Pancreas (tissue), 10 donors: ENCODE measurements around the gene XYLT2. TPM values are rescaled to one million over a fixed set of nuclear protein-coding genes. Genes with fewer than 3 reads are reported as not detected.
A peak's percentile ranks its signal among the peaks of the same experiment; 100 is the strongest.

Experiments used
- ATAC-seq, 4 donors: fragments of 200-7000 bp; cut with Tn5 transposase; one replicate each; pipeline versions ENCODE4 v1.8.0 to v1.9.1; 2020; ENCODE audit warnings: mild to moderate bottlenecking in 4 of 4, moderate library complexity in 4 of 4
- DNase-seq, 6 donors: peaks; one replicate each; pipeline ENCODE4 v3.0.0-alpha.2; 2020
- FAIRE-seq: peaks from 2 replicates; lab custom pipeline; 2012; peaks lifted over from hg19 to GRCh38; lab: Jason Lieb, UNC
- H3K27ac ChIP-seq, 4 donors: fragments of 200-600 bp; sonication (generic); 1 replicate in 3 of 4; 2 replicates in 1 of 4; pipeline versions ENCODE4 v1.5.0 to v1.8.0; 2020
- H3K27me3 ChIP-seq, 4 donors: fragments of 200-600 bp; one replicate each; pipeline ENCODE4 v1.8.0; 2021
- H3K36me3 ChIP-seq, 3 donors: fragments of 200-600 bp; sonication (generic) in 1 of 3; one replicate each; pipeline versions ENCODE4 v1.5.0 to v1.8.0; 2020 to 2021
- H3K4me1 ChIP-seq, 3 donors: fragments of 200-600 bp; one replicate each; pipeline ENCODE4 v1.8.0; 2021
- H3K4me3 ChIP-seq, 4 donors: fragments of 200-600 bp; sonication (generic) in 2 of 4; one replicate each; pipeline versions ENCODE4 v1.5.0 to v1.8.0; 2020 to 2021
- H3K9me3 ChIP-seq, 4 donors: fragments of 200-600 bp; one replicate each; pipeline ENCODE4 v1.8.0; 2021
- WGBS, 2 donors: extraction: QIAGEN DNeasy Blood & Tissue Kit; methylation state at CpG; one replicate each; pipeline ENCODE4 v1.1.7; 2013; 5-methylcytosine and 5-hydroxymethylcytosine counted together
- intact Hi-C, 3 donors: fragments of 100-400 bp; cut with DNase I; formaldehyde crosslinking; loops; one replicate each; pipeline versions ENCODE4 v1.11.1 to v1.14.2; 2022
- polyA plus RNA-seq, 2 donors: library from polyadenylated mRNA; stranded (reverse); fragments of 200-250 nt; gene quantifications; one replicate each; pipeline ENCODE4 v1.2.3, GENCODE V29; 2013
- total RNA-seq, 6 donors: library from RNA; stranded (reverse); fragmentation: NEBNext Ultra II Directional in 4 of 6; extraction: Animal tissue kit (Norgen Biotek cat#: 25700) in 4 of 6; gene quantifications; one replicate each; pipeline versions ENCODE4 v1.2.1 to v1.2.4, GENCODE V29; 2021 to 2023
- TF ChIP-seq, protein P1 (sequence below), 4 donors: fragments of 200-600 bp; sonication (generic) in 3 of 4; IDR thresholded peaks; one replicate each; pipeline versions ENCODE4 v1.5.0 to v1.8.0; 2021; ENCODE audit warnings: antibody characterized with exemption in 4 of 4
- donor health status: healthy with polysubstance abuse.
- donor health status: DM: no; HTN: no; CAD: no; lungs with moderate emphysema.
- donor health status: DM: no; HTN: no; CAD: no.
- donor health status: control.
- donor health status: control.
- donor health status: Bipolar disorder and iron deficiency.
- donor health status: DM: yes; HTN: yes; CAD: no.
- donor health status: DM: no; HTN: no; CAD: no.
- donor health status: DM: no; HTN: no; CAD: no.
- donor health status: DM: yes; HTN: yes; CAD: no.

The XYLT2 gene
- total and polyA plus RNA-seq, 8 donors: 9.8 to 15.5 (median 12.6) TPM

DNA sequence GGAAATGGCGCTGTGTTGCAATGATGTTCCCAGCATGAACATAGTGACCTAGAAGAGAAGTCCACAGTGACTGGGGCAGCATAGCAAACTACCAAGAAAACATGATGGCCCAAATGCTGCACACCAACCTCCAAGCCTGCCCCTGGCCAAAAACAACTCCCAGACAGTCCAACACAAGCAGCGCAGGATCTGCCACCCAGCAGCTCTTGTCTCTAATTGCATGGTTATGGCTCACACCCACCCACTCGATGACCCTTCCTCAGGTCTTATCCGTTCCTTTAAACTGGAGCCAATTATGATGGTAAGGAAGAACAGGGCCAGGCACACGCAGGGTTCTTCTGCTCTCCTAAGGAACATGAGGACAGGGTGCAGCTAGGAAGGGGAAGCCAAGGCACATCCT lies 24.1 kb downstream of the XYLT2 start:
- intact Hi-C loops: no loop called here
- WGBS, 2 donors: 88 to 94% methylated on average over 5 of the region's 5 CpGs
- TF ChIP-seq, protein P1, sequence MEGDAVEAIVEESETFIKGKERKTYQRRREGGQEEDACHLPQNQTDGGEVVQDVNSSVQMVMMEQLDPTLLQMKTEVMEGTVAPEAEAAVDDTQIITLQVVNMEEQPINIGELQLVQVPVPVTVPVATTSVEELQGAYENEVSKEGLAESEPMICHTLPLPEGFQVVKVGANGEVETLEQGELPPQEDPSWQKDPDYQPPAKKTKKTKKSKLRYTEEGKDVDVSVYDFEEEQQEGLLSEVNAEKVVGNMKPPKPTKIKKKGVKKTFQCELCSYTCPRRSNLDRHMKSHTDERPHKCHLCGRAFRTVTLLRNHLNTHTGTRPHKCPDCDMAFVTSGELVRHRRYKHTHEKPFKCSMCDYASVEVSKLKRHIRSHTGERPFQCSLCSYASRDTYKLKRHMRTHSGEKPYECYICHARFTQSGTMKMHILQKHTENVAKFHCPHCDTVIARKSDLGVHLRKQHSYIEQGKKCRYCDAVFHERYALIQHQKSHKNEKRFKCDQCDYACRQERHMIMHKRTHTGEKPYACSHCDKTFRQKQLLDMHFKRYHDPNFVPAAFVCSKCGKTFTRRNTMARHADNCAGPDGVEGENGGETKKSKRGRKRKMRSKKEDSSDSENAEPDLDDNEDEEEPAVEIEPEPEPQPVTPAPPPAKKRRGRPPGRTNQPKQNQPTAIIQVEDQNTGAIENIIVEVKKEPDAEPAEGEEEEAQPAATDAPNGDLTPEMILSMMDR (IDR thresholded peaks at IDR 0.05): no peak
- no peak for FAIRE-seq
- no peak for DNase-seq
- no peak for ATAC-seq
- H3K36me3 ChIP-seq: peaks cover 6 to 37% (median 22%) of the 10 kb centered on the region in 3 donors
- no peak overlapping the region for H3K27ac ChIP-seq
- no peaks in the 10 kb centered on the region for H3K27me3 ChIP-seq
- H3K4me3 ChIP-seq: no peak overlapping the region
- no peaks in the 10 kb centered on the region for H3K9me3 ChIP-seq
- peaks cover 0 to 11% (median 0%) of the 10 kb centered on the region in 3 donors for H3K4me1 ChIP-seq

DNA sequence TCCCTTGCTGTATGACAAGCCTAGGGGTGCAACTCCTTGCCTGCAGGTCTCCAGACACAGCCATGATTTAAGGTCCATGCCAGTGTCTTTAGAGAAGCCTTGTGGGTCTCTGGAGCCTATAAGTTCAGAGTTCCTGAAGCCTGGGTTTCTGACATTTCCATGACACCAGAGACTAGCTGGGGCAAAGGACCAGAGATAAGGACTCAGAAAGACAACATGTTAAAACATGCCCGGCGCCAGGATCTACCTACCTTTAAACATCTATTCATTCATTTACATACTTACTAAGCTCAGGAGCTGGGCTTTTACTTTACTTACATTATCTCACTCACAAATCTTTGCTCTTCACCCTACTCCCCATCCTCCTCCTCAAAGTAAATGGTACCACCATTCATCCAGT lies 25.6 kb downstream of the XYLT2 start:
- TF ChIP-seq, protein P1 (IDR thresholded peaks at IDR 0.05): no peak
- intact Hi-C loops: no loop called here
- DNase-seq (no peak), ATAC-seq (no peak), FAIRE-seq (no peak)
- peaks cover 0 to 11% (median 0%) of the 10 kb centered on the region in 3 donors for H3K4me1 ChIP-seq
- H3K36me3 ChIP-seq: peaks cover 6 to 37% (median 22%) of the 10 kb centered on the region in 3 donors
- no peaks in the 10 kb centered on the region for H3K9me3 ChIP-seq
- no peak overlapping the region for H3K27ac ChIP-seq
- no peak overlapping the region for H3K4me3 ChIP-seq
- 64 to 86% methylated on average over 2 of the region's 2 CpGs for WGBS, 2 donors
- no peaks in the 10 kb centered on the region for H3K27me3 ChIP-seq

DNA sequence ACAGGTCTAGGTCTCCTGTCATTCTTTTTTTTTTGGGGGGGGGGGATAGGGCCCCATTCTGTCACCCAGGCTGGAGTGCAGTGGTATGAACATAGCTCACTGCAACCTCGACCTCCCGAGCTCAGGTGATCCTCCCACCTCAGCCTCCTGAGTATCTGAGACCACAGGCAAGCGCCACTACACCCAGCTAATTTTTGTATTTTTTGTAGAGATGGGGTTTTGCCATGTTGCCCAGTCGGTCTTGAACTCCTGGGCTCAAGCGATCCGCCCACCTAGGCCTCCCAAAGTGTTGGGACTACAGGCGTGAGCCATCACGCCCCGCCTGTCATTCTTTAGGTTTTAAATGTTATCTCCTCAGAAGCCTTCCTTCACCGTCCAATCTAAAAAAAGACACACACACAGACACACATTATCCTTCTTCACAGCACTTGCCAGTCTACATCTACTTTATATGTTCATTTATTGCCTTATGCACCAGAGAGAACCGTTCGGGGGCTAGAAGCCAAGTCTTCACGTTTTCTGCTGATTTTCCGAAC lies 26.4 kb downstream of the XYLT2 start:
- intact Hi-C loops: no loop called here
- H3K27ac ChIP-seq: peak overlapping the region; percentile 80 to 91 (median 88)
- FAIRE-seq: no peak

DNA sequence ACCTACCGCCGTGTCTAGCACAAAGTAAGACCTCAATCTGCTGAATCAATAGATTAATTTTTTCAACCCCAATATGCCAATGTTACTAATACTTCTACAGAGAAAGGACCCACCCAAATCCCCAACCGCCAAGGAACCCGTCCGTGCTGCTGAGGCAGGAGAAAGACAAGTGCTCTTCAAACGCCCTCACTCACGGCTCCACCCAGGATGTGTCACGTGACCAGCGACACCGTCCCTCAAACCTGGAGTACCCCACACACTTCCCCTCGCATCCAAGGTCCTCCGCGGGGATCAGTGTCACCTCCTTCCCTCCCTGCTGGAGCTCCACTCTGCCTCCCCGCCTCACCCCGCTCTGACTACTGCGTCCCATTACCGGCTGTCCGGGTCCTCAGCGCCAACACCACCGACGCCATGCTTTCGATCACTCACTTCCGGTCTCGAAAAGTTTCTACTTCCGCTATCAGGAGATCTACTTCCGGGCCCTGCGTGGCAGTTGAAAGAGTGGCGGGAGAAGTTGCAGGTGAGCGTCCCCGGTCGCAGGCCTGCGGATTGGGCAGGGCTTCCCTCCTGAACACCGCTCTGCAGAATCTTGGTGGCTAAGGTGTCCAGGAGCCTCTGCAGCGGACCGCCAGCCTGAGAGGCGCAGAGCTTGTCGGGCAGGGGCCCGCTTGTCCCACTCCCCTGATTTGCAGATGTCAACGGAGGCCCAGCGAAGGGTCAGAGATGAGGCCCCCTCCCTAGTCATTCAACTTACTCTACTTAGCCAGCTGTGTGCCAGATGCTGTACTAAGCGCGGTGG lies 27.0 kb downstream of the XYLT2 start, which contains the start of the genes EME1 and MRPL27:
Gene EME1, plus strand, starts transcription at position 472 of the 799 bp plus-strand sequence. CDS start 1,980 bp downstream, outside the sequence.
Gene MRPL27, minus strand, starts transcription at position 427 of the 799 bp plus-strand sequence. Its CDS starts 14 bp downstream, at position 413.
- Histone ChIP-seq H3K27me3 (no peaks in the 10 kb centered on the region), H3K4me3 (peak within 1 kb of the TSS; percentile 70 to 82 (median 76)), H3K4me1 (peaks cover 0 to 11% (median 0%) of the 10 kb centered on the region in 3 donors), H3K27ac (peak within 1 kb of the TSS; percentile 80 to 91 (median 88)), H3K36me3 (peaks cover under 1 to 25% (median 13%) of the 10 kb centered on the region in 3 donors), H3K9me3 (no peaks in the 10 kb centered on the region)
- FAIRE-seq: no peak
- intact Hi-C loops: no loop called here
- WGBS, 2 donors: 1 to 2% methylated on average over 42 of the region's 42 CpGs
- TF ChIP-seq, protein P1 (IDR thresholded peaks at IDR 0.05): no peak
- DNase-seq: peak; percentile 70 to 88 (median 83)
- ATAC-seq: peak; percentile 96 to 98 (median 98)

More for the DNA sequence above, 26.4 kb downstream of the XYLT2 start:
- Histone ChIP-seq H3K9me3 (no peaks in the 10 kb centered on the region), H3K36me3 (peaks cover 6 to 32% (median 20%) of the 10 kb centered on the region in 3 donors), H3K27me3 (no peaks in the 10 kb centered on the region), H3K4me1 (peaks cover 0 to 11% (median 0%) of the 10 kb centered on the region in 3 donors), H3K4me3 (peak overlapping the region; percentile 70 to 82 (median 76))
- no peak for DNase-seq
- TF ChIP-seq, protein P1 (IDR thresholded peaks at IDR 0.05): no peak
- peak in 1 of 4 donors; percentile 4 for ATAC-seq
- whole genome bisulfite sequencing, 2 donors: 12 to 15% methylated on average over 14 of the region's 14 CpGs
